GM12875 (cell line): ENCODE measurements around the gene TMEM132A.

Source experiments
- H3K4me3 ChIP-seq: one replicate; pipeline ENCODE4 v1.5.1; 2011; ENCODE audit warnings: low read depth, low read length, control low read depth
- CTCF ChIP-seq: IDR thresholded peaks from 2 replicates; pipeline ENCODE4 v1.5.1; 2011; ENCODE audit warnings: low read depth, mild to moderate bottlenecking, control low read depth, inconsistent platforms, low read length, moderate library complexity, borderline replicate concordance; ENCODE audit not compliant: insufficient read depth

The TMEM132A gene

GRCh38 chr11:60934790-60935605, 10.7 kb downstream of the TMEM132A start:
- no peak overlapping the region for H3K4me3 ChIP-seq
- TF ChIP-seq CTCF, result no peak

DNA sequence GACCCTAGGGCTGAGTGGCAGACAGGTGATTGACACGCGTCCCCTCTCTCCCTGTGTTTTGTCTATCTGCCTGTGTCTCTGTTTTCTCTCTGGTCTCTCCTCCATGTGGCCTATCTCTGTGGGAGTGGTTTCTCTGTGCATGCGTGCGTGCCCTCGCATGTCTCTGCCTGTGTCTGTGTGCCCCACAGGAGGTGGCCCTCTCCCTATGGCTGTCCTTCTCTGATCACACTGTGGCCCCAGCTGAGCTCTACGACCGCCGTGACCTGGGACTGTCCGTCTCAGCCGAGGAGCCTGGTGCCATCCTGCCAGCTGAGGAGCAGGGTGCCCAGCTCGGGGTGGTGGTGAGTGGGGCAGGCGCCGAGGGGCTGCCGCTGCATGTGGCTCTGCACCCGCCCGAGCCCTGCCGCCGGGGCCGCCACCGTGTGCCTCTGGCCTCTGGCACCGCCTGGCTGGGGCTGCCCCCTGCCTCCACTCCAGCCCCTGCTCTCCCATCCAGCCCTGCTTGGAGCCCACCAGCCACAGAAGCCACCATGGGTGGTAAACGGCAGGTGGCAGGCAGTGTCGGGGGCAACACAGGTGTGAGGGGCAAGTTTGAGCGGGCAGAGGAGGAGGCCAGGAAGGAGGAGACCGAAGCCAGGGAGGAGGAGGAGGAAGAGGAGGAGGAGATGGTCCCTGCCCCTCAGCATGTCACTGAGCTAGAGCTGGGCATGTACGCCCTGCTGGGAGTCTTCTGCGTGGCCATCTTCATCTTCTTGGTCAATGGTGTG, 11.6 kb downstream of the TMEM132A start:
- H3K4me3 ChIP-seq, result no peak overlapping the region
- no peak for TF ChIP-seq CTCF

- TF ChIP-seq CTCF, result no peak
- H3K4me3 ChIP-seq, result no peak overlapping the region
These were observed 12.3 kb downstream of the TMEM132A start for GRCh38 chr11:60936467-60937143.

DNA sequence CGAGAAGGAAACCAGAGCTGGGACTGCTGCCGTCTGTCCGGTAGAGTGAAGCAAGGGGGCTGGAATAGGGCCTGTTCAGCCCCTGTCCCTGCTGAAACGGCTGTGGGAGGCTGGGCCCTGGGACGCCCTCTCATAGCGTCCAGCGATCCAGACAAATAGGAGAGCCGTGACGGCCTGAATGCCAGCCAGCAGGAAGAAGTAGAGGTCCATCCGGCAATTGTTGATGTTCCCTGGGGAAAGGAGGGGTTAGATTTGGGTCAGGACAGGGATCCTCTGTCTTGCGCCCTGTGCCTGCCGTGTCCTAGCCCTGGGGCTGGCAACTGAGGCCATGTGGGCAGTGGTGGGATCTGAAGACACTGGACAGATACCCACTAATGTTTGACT, 12.9 kb downstream of the TMEM132A start:
- no peak overlapping the region for H3K4me3 ChIP-seq
- TF ChIP-seq CTCF, result no peak

DNA sequence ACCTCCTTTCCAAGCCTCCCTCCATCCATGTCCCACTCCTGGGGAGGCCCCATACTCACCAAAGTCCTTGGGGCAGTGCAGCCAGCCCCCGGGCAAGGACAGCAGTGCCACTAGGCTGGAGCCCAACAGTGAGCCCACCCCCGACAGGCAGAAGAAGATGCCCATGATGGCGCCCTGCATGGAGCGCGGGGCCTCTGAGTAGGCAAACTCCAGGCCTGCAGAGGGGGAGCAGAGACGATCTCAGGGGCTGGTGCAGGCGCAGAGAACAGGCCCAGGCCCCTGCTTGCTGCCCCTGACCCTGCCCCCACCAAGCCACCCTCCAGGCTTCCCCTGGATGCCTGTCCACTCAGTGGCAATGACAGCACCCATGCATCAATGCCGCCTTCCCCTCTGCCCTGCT, 13.6 kb downstream of the TMEM132A start:
- H3K4me3 ChIP-seq, result no peak overlapping the region
- TF ChIP-seq CTCF, result no peak

DNA sequence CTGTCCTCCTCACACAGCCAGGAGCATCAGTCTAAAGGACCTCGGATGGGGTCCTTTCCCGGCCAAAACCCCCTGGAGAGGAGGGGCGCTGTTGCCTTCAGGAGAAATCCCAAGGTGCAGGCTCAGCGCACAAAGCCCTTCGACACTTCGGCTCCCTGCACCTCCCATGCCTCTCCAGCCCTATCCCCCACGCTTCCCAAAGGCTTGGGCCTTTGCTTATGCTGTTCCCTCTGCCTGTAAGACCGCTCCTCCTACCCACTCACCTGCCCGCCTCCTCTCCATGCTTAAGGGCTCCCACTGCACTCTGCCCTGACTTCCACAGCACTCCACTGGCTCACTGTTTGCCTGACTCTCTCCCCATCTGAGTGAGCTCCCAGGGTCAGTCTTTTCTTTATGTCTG, 14.2 kb downstream of the TMEM132A start:
- no peak overlapping the region for H3K4me3 ChIP-seq
- TF ChIP-seq CTCF, result no peak
